Epithelial cell of proximal tubule (primary cell): Measurements from ENCODE around the gene RMDN2. TPM values are rescaled to one million over a fixed set of nuclear protein-coding genes. Genes with fewer than 3 reads are reported as not detected.

Experiments used
- DNase-seq: peaks from one replicate; pipeline ENCODE4 v3.0.0-alpha.2; 2011; ENCODE audit warnings: low read depth
- H3K4me3 ChIP-seq: 2 replicates; pipeline ENCODE4 v1.5.1; 2011; ENCODE audit warnings: low read depth, mild to moderate bottlenecking, low read length
- total RNA-seq: library from RNA; depleted of rRNA; stranded (reverse); fragments of >200 nt; gene quantifications from 2 replicates; pipeline ENCODE4 v1.2.3, GENCODE V29; 2015
- TF ChIP-seq, protein P1 (sequence below): conservative IDR thresholded peaks from 2 replicates; pipeline ENCODE4 v1.5.1; 2012; ENCODE audit warnings: low read depth, mild to moderate bottlenecking, low read length

RMDN2 gene
- total RNA-seq, 1 donor from 2014 or later: 2.8 TPM

DNA sequence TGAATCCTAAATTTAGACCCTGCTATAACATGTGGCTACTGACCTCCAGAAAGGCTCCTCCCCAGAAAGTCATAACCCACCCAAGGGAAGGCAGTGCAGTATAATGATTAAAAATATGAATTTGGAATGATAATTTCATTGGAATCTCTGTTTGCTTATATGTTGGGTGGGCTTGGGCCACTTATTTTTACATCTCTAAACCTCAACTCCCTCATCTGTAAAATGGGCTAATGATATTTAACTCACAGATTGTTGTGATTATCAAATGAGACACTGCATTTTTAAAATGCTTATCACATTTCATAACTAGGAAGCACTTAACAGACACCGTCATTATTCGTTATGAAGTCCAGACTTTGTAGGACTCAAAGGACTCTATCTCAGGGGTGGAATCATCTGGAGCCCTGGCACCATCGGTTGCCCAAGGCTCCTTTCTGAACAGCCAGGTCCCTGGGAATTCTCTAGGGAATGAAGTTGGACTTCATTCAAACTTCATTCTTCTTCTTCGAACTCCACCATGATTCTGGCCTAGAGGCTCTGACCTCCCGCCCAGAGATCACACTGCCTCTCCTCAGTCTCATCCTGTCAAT is 33.1 kb upstream of the RMDN2 start:
- no peak for DNase-seq
- H3K4me3 ChIP-seq: no peak overlapping the region
- TF ChIP-seq, protein P1, sequence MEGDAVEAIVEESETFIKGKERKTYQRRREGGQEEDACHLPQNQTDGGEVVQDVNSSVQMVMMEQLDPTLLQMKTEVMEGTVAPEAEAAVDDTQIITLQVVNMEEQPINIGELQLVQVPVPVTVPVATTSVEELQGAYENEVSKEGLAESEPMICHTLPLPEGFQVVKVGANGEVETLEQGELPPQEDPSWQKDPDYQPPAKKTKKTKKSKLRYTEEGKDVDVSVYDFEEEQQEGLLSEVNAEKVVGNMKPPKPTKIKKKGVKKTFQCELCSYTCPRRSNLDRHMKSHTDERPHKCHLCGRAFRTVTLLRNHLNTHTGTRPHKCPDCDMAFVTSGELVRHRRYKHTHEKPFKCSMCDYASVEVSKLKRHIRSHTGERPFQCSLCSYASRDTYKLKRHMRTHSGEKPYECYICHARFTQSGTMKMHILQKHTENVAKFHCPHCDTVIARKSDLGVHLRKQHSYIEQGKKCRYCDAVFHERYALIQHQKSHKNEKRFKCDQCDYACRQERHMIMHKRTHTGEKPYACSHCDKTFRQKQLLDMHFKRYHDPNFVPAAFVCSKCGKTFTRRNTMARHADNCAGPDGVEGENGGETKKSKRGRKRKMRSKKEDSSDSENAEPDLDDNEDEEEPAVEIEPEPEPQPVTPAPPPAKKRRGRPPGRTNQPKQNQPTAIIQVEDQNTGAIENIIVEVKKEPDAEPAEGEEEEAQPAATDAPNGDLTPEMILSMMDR: no peak

DNA sequence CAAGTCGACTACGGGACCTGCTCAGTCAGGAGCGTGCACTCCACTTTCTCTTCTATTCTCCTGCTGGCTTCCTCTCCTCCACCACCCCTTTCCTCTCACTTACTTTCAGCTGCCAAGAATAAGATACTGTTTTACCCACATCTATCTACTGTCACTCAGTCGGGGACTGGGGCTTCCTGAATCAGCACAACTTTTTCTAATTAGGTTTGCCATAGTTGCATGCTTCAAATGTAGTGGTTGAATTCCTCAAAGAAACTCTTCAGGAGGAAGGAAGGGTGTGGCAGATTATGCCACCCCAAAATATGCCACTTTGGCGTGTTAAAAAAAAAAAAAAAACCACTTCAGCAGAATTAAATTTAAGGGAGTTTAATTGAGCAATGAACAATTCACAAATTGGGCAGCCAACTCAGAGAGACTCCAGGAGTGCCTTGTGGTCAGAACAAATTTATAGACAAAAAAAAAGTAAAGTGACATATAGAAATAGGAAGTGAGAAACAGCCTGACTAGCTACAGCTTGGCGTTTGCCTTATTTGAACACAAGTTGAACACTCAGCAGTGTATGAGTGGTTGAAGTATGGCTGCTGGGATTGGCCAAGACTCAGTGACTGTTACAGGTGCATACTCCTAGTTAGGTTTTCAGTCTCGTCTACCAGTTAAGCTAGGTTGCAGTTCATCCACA is 32.5 kb upstream of the RMDN2 start:
- no peak for DNase-seq
- TF ChIP-seq, protein P1: no peak
- H3K4me3 ChIP-seq: no peak overlapping the region

DNA sequence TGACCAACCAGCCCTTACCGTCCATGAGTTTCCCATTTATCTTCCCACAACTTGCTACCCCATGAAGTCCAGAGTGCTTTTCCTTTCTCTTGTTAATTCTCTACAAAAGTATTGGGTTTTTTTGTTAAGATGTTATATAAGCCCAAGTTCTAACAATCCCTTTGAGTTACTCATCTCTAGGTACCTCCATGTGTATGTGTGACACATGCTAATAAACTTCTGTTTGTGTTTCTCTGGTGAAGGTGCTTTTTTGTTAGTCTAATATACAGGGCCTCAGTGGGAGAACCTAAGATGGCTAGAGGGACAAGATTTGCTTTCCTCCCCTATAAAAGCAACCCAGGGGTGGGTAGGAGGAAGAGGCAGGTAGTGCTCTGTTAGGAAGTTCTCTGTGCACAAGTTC is 31.8 kb upstream of the RMDN2 start:
- H3K4me3 ChIP-seq: no peak overlapping the region
- TF ChIP-seq, protein P1: no peak
- DNase-seq: no peak

DNA sequence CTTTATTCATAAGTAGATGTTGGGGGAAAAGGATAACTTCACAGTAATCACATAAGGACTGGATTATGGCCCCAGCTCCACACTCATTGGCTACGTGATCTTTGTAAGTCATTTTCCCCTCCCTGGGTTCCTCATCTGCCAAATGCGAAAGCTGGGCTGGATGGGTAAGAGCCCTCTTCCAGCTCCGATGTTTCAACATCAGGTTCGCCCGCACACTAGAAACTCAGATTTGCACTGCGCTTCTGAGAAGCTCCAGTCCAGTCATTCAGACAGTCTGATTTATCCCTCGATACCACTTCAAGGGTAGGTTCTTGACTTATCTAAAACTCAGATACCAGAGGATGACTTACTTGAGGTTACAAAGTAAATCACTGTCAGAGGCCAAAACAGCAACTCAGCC is 31.0 kb upstream of the RMDN2 start:
- no peak for DNase-seq
- TF ChIP-seq, protein P1: no peak
- no peak overlapping the region for H3K4me3 ChIP-seq

DNA sequence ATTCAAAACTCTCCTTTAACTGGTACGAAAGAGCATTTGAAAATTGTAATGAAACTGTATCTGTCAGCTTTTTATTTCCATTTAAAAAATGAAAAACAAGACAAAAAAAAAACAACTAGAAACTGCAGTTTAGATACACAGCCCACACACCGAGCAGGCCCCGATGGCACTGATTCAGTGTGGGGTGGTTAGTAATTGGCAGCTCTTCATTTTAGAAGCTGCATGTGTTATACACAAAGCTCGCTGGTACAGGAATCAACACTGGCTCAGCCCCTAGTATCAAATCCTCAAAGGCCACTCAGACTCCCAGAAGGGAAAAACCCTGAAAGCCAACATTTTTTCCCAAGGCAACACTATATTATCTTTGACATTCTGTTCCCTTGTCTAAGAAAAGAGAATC is 30.5 kb upstream of the RMDN2 start:
- H3K4me3 ChIP-seq: no peak overlapping the region
- DNase-seq: no peak
- TF ChIP-seq, protein P1: no peak

DNA sequence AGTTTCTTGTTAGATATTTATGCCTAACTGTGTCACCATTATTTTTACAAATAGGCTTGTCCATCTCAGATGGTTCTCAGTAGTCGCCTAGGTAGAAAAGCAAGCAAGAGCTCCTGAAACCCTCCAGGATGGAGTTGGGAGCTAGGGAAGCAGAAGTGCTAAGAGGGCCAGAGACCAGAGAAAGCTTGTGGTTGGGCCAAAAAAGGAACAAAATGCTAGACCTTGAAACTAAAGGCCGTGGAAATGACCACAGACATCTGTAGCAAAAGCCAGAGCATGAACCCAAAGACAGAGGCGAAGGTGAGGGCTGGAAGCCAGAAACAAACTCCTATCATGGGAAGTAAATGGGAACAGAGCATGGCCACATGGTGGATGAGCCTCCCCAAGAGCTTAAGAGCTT is 29.9 kb upstream of the RMDN2 start:
- DNase-seq: no peak
- no peak overlapping the region for H3K4me3 ChIP-seq
- TF ChIP-seq, protein P1: no peak

DNA sequence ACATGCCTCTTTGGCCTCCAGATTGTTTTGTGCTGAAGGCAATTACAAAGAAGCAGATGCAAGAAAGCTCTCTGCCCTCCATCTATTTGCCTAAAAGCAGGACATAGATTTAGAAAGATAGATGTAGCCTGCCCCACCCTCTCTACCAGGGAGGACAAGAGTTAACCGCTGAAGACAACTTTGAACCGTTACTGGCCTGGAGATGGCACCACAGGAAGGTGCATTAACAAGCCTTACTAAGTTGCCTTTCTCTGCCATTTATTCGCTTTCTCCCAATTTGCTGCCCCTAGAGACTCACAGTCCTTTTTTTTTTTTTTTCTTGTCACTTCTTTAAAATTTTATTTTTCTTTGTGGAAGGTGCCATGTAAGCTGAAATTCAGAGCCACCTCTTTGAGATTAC is 28.8 kb upstream of the RMDN2 start:
- no peak overlapping the region for H3K4me3 ChIP-seq
- TF ChIP-seq, protein P1: peak; percentile 54
- DNase-seq: no peak
